ENCODE results near the gene ITPR2. TPM values are rescaled to one million over a fixed set of nuclear protein-coding genes. Genes with fewer than 3 reads are reported as not detected.
"Not testable (repeated sequence)": the region's sequence is repeated elsewhere in the genome, so short reads cannot be mapped to it uniquely, and the experiment has no call there.

Gene ITPR2
- total RNA-seq, 1 donor, result 77.7 TPM

DNA sequence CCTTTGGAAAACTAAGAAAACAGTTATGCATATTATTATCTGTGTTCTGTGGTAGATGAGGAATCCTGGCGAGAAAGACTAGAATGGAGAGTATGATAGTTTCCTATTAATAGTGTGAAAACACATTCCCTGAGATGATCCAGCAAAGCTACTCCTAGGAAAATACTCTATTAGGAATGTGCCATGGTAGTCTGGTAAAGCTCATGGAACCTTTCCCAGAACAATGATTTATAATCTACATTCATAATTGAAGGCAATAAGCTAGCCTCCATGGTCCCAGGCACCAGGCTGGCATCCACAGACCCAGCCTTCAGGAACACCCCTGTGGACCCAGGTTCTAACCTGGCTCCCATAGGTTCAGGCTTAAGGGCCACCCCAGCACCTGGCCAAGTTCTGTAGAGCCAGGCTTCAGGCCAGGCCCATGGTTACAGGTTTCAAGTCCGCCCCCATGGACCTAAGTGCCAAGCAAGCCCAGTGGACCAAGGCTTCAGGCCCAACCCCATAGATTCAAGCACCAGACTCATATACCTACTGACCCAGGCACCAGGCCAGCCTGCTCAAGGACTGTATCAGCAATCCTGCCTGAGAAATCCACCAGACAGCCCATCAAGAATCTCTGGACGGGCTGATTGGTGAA, 72.2 kb downstream of the ITPR2 start:
- H3K4me3 ChIP-seq (ENCODE audit: low read depth, low read length), result no peak overlapping the region
- TF ChIP-seq, protein P1, sequence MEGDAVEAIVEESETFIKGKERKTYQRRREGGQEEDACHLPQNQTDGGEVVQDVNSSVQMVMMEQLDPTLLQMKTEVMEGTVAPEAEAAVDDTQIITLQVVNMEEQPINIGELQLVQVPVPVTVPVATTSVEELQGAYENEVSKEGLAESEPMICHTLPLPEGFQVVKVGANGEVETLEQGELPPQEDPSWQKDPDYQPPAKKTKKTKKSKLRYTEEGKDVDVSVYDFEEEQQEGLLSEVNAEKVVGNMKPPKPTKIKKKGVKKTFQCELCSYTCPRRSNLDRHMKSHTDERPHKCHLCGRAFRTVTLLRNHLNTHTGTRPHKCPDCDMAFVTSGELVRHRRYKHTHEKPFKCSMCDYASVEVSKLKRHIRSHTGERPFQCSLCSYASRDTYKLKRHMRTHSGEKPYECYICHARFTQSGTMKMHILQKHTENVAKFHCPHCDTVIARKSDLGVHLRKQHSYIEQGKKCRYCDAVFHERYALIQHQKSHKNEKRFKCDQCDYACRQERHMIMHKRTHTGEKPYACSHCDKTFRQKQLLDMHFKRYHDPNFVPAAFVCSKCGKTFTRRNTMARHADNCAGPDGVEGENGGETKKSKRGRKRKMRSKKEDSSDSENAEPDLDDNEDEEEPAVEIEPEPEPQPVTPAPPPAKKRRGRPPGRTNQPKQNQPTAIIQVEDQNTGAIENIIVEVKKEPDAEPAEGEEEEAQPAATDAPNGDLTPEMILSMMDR (IDR thresholded peaks at IDR 0.05; ENCODE audit: insufficient read depth, low read depth, low read length), result no peak
- DNase-seq (ENCODE audit: low read depth), result no peak

DNA sequence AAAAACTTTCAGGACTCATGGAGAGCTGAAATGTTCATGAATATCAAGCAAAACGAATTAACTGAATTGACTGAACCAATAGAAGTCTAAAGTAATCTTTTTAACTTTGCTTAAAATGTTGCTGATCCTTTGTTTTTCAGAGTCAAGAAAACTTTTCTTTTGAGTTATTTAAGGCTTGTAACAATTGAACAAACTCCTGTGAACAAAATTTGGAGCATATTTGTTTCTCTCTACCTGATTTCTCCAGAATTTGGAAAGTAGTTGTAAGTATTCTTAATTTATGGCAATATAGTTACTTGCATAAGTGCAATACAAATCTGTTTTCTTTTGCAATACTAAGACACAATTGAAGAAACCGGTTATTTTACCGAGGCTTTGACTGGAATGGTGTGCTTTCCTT, 77.6 kb downstream of the ITPR2 start:
- not testable (repeated sequence) for DNase-seq (ENCODE audit: low read depth)

DNA sequence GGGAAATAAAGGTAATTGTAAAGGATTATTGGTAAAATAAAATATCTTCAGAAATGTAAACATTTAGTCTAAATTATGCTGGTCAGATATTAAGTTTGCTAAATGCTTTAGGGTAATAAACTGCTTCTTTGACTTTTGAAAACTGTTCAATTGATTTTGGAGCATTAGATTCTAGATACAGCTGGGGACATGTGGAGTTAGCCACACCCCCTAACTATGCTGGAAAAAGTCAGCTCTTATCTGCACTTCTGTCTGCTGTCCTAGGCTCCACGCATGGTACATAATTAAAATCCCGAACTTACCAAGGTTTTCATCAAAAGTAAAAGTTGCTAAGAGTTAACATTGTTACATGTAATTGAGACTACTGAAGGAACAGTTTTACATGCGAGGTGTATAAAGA, 78.8 kb downstream of the ITPR2 start:
- TF ChIP-seq, protein P1 (IDR thresholded peaks at IDR 0.05; ENCODE audit: insufficient read depth, low read depth, low read length), result no peak
- H3K4me3 ChIP-seq (ENCODE audit: low read depth, low read length), result no peak overlapping the region
- no peak for DNase-seq (ENCODE audit: low read depth)

More for the DNA sequence above, 77.6 kb downstream of the ITPR2 start:
- not testable (repeated sequence) for H3K4me3 ChIP-seq (ENCODE audit: low read depth, low read length)

DNA sequence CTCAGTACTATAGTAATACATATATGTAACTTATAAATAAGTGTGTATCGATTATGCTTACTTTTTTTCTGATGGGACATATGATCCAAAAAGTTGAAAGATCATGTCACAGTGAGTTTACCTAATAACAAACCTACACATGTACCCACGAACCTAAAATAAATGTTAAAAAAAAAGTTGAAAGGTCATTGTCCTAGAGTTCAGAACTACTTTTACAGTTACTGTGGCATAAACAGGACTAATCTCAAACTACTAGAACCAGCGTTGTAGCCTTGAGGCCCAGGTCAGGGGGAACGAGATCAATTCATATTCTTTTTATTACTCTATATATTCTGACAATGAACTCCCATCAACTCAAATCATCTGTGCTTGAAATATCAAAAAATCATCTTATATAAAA, 81.8 kb downstream of the ITPR2 start:
- H3K4me3 ChIP-seq (ENCODE audit: low read depth, low read length), result no peak overlapping the region
- no peak for DNase-seq (ENCODE audit: low read depth)
- TF ChIP-seq, protein P1 (IDR thresholded peaks at IDR 0.05; ENCODE audit: insufficient read depth, low read depth, low read length), result no peak

DNA sequence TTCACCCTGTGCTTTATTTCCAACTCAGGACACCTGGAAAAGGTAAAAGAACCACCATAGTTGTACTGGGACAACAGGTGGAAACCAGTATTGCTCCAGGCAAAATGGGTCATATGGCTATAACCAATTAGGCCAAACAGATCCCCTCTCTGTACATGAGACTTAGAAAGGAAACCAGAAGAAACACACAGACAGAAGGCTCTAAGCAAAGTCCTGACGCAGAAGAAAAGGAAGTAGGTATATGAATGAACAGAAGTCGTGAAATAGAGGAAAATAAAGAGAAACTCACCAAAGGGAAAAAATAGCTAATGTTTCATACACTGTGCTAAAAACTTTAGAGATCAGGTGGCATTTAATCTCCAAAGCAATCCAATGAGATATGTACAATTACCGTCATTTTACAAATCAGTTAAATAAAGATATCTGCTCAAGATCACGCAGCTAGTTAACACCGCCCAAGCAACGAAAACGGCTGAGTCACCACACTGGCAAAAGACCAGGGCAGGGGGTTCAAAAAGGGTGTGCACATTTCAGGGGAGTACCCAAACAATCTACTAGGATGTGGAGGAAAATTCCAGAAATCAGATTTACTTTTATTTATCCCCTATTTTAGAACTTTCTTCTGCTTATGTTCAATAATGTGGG, 82.3 kb downstream of the ITPR2 start:
- no peak for DNase-seq (ENCODE audit: low read depth)
- no peak overlapping the region for H3K4me3 ChIP-seq (ENCODE audit: low read depth, low read length)
- TF ChIP-seq, protein P1 (IDR thresholded peaks at IDR 0.05; ENCODE audit: insufficient read depth, low read depth, low read length), result no peak

DNA sequence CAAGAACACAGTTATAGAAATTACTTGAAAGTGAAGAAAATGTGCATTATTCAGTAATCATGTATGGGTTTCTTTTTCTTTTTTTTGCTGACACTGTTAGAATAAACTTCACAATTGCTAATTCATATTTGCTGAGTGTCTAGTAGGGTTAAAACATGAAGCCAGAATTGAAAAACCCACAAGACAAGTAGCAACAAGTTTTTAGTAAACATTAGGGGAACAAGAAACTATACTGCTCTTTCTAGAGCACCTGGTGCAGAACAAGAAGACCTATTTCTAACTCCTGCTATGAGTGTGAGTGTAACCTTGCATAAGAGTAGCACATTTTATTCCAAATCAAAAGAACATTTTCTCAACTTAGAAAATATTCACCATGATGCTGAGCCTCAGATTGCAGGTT, 83.2 kb downstream of the ITPR2 start:
- TF ChIP-seq, protein P1 (IDR thresholded peaks at IDR 0.05; ENCODE audit: insufficient read depth, low read depth, low read length), result no peak
- no peak for DNase-seq (ENCODE audit: low read depth)
- H3K4me3 ChIP-seq (ENCODE audit: low read depth, low read length), result no peak overlapping the region

DNA sequence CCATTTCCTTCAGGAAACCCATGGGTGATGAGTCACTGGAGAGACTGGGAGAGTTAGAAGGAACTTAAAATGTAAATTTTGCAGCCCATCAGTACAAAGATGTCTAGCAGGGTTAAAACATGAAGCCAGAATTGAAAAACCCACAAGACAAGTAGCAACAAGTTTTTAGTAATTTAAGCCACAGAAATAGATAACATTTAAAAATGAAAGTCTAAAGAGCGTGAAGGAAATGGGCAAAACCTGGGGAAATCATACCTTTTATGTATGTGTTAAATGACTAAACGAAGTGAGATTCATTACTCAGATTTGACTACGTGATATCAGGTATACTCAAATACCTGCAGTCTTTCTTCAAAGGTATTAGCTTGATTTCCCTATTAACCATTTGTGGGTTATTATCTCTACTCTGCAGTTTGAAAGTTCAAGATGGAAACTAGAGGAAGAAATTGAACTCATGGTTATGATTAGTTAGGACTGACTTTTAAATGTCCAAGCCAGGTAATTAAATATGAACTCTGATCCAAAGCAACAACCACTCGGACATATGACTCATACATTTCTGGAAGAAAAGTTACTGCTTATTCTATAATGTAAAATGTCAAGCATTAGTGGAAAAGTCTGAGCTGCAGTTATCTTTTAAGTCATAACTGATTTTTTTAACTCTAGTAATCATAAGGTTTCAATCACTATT, 84.1 kb downstream of the ITPR2 start:
- peak; percentile 66 for DNase-seq (ENCODE audit: low read depth)

More for the DNA sequence above, 84.1 kb downstream of the ITPR2 start:
- TF ChIP-seq, protein P1 (IDR thresholded peaks at IDR 0.05; ENCODE audit: insufficient read depth, low read depth, low read length), result no peak
- no peak overlapping the region for H3K4me3 ChIP-seq (ENCODE audit: low read depth, low read length)

Measured in fibroblast of villous mesenchyme (primary cell).